Right lobe of liver (tissue), 4 donors: ENCODE measurements around the gene PGM5.

Experiments used
- POLR2A ChIP-seq: fragments of 450-650 bp; IDR thresholded peaks from one replicate; pipeline ENCODE4 v1.6.1; 2017; ENCODE audit warnings: antibody characterized with exemption, mild to moderate bottlenecking
- TF ChIP-seq, protein P1 (sequence below), 4 donors: fragments of 200-600 bp in 3 of 4; fragments of 450-650 bp in 1 of 4; IDR thresholded peaks; one replicate each; pipeline versions ENCODE4 v1.5.1 to v1.8.0; 2016 to 2022; ENCODE audit warnings: antibody characterized with exemption in 4 of 4, mild to moderate bottlenecking in 2 of 4
- donor health status: DM: no; HTN: no; CAD: no.
- donor health status: DM: no; HTN: no; CAD: no.
- donor health status: DM: no; HTN: yes; CAD: no.

DNA sequence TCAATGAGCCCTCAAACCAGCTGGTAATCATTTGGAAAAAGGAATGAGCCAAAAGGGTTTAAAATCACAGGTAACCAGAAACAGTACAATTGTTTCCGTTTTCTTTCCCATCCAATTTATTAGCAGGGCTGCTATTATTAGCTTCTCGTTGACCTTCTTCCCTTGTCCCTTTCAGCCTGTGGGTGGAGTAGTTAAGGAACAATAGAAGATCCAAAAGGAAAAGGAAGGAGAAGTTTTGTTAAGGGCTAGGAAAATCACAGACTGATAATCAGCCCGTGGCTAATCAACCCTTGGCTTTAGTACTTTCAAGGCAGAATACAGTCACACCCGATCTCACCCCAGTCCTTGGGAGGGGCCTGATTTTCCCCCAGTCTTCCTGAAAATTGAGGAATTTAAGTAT, 145.9 kb downstream of the PGM5 start:
- TF ChIP-seq, protein P1, sequence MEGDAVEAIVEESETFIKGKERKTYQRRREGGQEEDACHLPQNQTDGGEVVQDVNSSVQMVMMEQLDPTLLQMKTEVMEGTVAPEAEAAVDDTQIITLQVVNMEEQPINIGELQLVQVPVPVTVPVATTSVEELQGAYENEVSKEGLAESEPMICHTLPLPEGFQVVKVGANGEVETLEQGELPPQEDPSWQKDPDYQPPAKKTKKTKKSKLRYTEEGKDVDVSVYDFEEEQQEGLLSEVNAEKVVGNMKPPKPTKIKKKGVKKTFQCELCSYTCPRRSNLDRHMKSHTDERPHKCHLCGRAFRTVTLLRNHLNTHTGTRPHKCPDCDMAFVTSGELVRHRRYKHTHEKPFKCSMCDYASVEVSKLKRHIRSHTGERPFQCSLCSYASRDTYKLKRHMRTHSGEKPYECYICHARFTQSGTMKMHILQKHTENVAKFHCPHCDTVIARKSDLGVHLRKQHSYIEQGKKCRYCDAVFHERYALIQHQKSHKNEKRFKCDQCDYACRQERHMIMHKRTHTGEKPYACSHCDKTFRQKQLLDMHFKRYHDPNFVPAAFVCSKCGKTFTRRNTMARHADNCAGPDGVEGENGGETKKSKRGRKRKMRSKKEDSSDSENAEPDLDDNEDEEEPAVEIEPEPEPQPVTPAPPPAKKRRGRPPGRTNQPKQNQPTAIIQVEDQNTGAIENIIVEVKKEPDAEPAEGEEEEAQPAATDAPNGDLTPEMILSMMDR (IDR thresholded peaks at IDR 0.05) = no peak
- no peak for TF ChIP-seq POLR2A
